ENCODE data around the gene SPOCK1. TPM values are rescaled to one million over a fixed set of nuclear protein-coding genes. Genes with fewer than 3 reads are reported as not detected.
"Not testable (repeated sequence)": the region's sequence is repeated elsewhere in the genome, so short reads cannot be mapped to it uniquely, and the experiment has no call there.

SPOCK1 gene
- total and polyA plus RNA-seq, 2 of the 13 experiments (the other 11 are each of a cell fraction or from before 2014, with no cell fraction given): 0.18 to 0.29 TPM

GRCh38 chr5:137234973-137235943 is 263.9 kb downstream of the SPOCK1 start:
- H3K4me3 ChIP-seq (replicated peaks in 1 of 3; ENCODE audit: insufficient read depth in 1 of 3, low read depth in 2 of 3, low read length in 3 of 3): no peak overlapping the region
- no peaks in the 10 kb centered on the region for H3K27me3 ChIP-seq (ENCODE audit: control insufficient read depth in 1 of 2, insufficient read depth in 2 of 2, low read length in 2 of 2)
- no peak overlapping the region for H3K4me2 ChIP-seq (ENCODE audit: low read depth, low read length)
- H3K27ac ChIP-seq (ENCODE audit: extremely low read length, insufficient read depth, low read length): no peak overlapping the region
- no peaks in the 10 kb centered on the region for H3K4me1 ChIP-seq (ENCODE audit: insufficient read depth, low read length)
- ATAC-seq (no peak), FAIRE-seq (no peak), DNase-seq (ENCODE audit: low spot score) (no peak)
- no peak overlapping the region for H3K9ac ChIP-seq (ENCODE audit: insufficient read depth, low read depth, low read length)
- no TSS peak for BruUV-seq (replicated peaks)
- intact Hi-C loops (cut with micrococcal nuclease; ENCODE audit: unreplicated experiment): no loop called here
- ChIA-PET POLR2A (no interaction called here), CTCF (ENCODE audit: low intra/inter-chr PET ratio, low total read pairs) (no interaction called here)
- H3K9me3 ChIP-seq (ENCODE audit: low read length): no peaks in the 10 kb centered on the region
- TF ChIP-seq ZNF17 (CRISPR knock-in tag; IDR thresholded peaks at IDR 0.05) (no peak), MNT (IDR thresholded peaks at IDR 0.05) (peak; percentile 94)
- in situ Hi-C loops (cut with HindIII; ENCODE audit: extremely low pct_ligation_motif_present, low pct_unique_long_range_greater_than_20kb): no loop called here
- no peaks in the 10 kb centered on the region for H3K79me2 ChIP-seq (ENCODE audit: insufficient read depth, low read length)
- no peaks in the 10 kb centered on the region for H3K36me3 ChIP-seq (replicated peaks in 1 of 2; ENCODE audit: control insufficient read depth in 1 of 2, insufficient read depth in 2 of 2, low read length in 2 of 2)
- H4K20me1 ChIP-seq (ENCODE audit: insufficient read depth, low read length): no peaks in the 10 kb centered on the region
- no peak overlapping the region for H2AFZ ChIP-seq (ENCODE audit: low read length)
- WGBS (ENCODE audit: low lambda C conversion rate): 25% methylated on average over 10 of the region's 10 CpGs

GRCh38 chr5:137233726-137234125 is 265.4 kb downstream of the SPOCK1 start:
- Histone ChIP-seq H3K9me3 (ENCODE audit: low read length) (no peaks in the 10 kb centered on the region), H3K27ac (ENCODE audit: extremely low read length, insufficient read depth, low read length) (no peak overlapping the region), H4K20me1 (ENCODE audit: insufficient read depth, low read length) (no peaks in the 10 kb centered on the region), H3K36me3 (replicated peaks in 1 of 2; ENCODE audit: control insufficient read depth in 1 of 2, insufficient read depth in 2 of 2, low read length in 2 of 2) (no peaks in the 10 kb centered on the region), H3K79me2 (ENCODE audit: insufficient read depth, low read length) (no peaks in the 10 kb centered on the region), H2AFZ (ENCODE audit: low read length) (no peak overlapping the region), H3K4me1 (ENCODE audit: insufficient read depth, low read length) (no peaks in the 10 kb centered on the region), H3K9ac (ENCODE audit: insufficient read depth, low read depth, low read length) (no peak overlapping the region), H3K4me3 (replicated peaks in 1 of 3; ENCODE audit: insufficient read depth in 1 of 3, low read depth in 2 of 3, low read length in 3 of 3) (no peak overlapping the region), H3K27me3 (ENCODE audit: control insufficient read depth in 1 of 2, insufficient read depth in 2 of 2, low read length in 2 of 2) (no peaks in the 10 kb centered on the region), H3K4me2 (ENCODE audit: low read depth, low read length) (no peak overlapping the region)
- POLR2A ChIA-PET: no interaction called here
- DNase-seq (ENCODE audit: low spot score) (no peak), FAIRE-seq (no peak), ATAC-seq (no peak)
- TF ChIP-seq ZEB1 (IDR thresholded peaks at IDR 0.05; ENCODE audit: insufficient replicate concordance, low read depth) (no peak), CHCHD3 (CRISPR knock-in tag; IDR thresholded peaks at IDR 0.05) (no peak), ZSCAN30 (CRISPR knock-in tag; IDR thresholded peaks at IDR 0.05) (no peak), DPF2 (CRISPR knock-in tag; IDR thresholded peaks at IDR 0.05; ENCODE audit: borderline replicate concordance, low read depth) (no peak), MNT (IDR thresholded peaks at IDR 0.05) (no peak), HDAC1 (CRISPR knock-in tag; IDR thresholded peaks at IDR 0.05) (no peak), ZNF883 (CRISPR knock-in tag; IDR thresholded peaks at IDR 0.05; ENCODE audit: not compliant biosample characterization) (no peak)
- in situ Hi-C loops (cut with HindIII; ENCODE audit: extremely low pct_ligation_motif_present, low pct_unique_long_range_greater_than_20kb): no loop called here
- 36% methylated on average over 1 of the region's 1 CpG for WGBS (ENCODE audit: low lambda C conversion rate)
- no TSS peak for BruUV-seq (replicated peaks)
- CTCF ChIA-PET (ENCODE audit: low intra/inter-chr PET ratio, low total read pairs): no interaction called here
- intact Hi-C loops (cut with micrococcal nuclease; ENCODE audit: unreplicated experiment): no loop called here

- ATAC-seq; DNase-seq (ENCODE audit: low spot score); in situ Hi-C loops (cut with HindIII; ENCODE audit: extremely low pct_ligation_motif_present, low pct_unique_long_range_greater_than_20kb); H4K20me1 ChIP-seq (ENCODE audit: insufficient read depth, low read length); H3K9ac ChIP-seq (ENCODE audit: insufficient read depth, low read depth, low read length); H2AFZ ChIP-seq (ENCODE audit: low read length); POLR2A ChIA-PET; CTCF ChIA-PET (ENCODE audit: low intra/inter-chr PET ratio, low total read pairs); intact Hi-C loops (cut with micrococcal nuclease; ENCODE audit: unreplicated experiment); H3K9me3 ChIP-seq (ENCODE audit: low read length); H3K27me3 ChIP-seq (ENCODE audit: control insufficient read depth in 1 of 2, insufficient read depth in 2 of 2, low read length in 2 of 2); H3K4me3 ChIP-seq (replicated peaks in 1 of 3; ENCODE audit: insufficient read depth in 1 of 3, low read depth in 2 of 3, low read length in 3 of 3); H3K36me3 ChIP-seq (replicated peaks in 1 of 2; ENCODE audit: control insufficient read depth in 1 of 2, insufficient read depth in 2 of 2, low read length in 2 of 2); H3K27ac ChIP-seq (ENCODE audit: extremely low read length, insufficient read depth, low read length); H3K4me2 ChIP-seq (ENCODE audit: low read depth, low read length); FAIRE-seq; BruUV-seq (replicated peaks); H3K79me2 ChIP-seq (ENCODE audit: insufficient read depth, low read length); H3K4me1 ChIP-seq (ENCODE audit: insufficient read depth, low read length): not testable (repeated sequence)
- WGBS (ENCODE audit: low lambda C conversion rate): 22% methylated on average over 1 of the region's 1 CpG
Measured at GRCh38 chr5:137233304-137233703, 265.8 kb downstream of the SPOCK1 start.
